ENCODE measurements around the gene ISCA2.

ISCA2 gene

DNA sequence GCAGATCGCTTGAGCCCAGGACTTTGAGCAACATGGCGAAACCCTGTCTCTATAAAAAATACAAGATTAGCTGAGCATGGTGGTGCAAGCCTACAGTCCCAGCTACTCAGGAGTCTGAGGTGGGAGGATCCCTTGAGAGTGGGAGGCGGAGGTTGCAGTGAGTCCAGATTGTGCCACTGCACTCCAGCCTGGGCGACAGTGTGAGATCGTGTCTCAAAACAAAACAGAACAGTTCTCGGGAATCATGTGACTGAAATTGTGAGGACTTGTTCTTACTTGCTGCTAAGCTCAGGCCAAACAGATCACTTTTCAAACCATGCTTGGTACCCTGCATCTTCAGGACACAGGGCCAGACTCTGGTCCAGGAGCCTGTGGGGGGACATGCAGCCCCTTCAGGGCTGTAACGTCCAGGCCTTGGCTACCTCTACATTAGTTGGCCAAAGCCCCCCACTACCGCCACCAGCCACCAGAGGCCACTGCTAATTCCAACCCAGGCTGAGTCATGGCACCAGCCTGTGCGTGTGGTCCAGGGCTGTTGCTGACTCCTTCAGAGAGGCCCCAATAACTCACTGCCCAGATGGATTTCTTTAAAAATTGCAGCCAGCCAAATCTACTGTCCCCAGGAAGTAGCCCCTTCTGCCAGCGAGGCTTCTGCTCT is 34.1 kb upstream of the ISCA2 start:
- TF ChIP-seq, protein P1, sequence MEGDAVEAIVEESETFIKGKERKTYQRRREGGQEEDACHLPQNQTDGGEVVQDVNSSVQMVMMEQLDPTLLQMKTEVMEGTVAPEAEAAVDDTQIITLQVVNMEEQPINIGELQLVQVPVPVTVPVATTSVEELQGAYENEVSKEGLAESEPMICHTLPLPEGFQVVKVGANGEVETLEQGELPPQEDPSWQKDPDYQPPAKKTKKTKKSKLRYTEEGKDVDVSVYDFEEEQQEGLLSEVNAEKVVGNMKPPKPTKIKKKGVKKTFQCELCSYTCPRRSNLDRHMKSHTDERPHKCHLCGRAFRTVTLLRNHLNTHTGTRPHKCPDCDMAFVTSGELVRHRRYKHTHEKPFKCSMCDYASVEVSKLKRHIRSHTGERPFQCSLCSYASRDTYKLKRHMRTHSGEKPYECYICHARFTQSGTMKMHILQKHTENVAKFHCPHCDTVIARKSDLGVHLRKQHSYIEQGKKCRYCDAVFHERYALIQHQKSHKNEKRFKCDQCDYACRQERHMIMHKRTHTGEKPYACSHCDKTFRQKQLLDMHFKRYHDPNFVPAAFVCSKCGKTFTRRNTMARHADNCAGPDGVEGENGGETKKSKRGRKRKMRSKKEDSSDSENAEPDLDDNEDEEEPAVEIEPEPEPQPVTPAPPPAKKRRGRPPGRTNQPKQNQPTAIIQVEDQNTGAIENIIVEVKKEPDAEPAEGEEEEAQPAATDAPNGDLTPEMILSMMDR (IDR thresholded peaks at IDR 0.05; ENCODE audit: insufficient read depth, low read length, poor library complexity, severe bottlenecking), result peak; percentile 87
- H3K36me3 ChIP-seq (ENCODE audit: control insufficient read depth, insufficient read depth, low read length), result no peaks in the 10 kb centered on the region
- no peak overlapping the region for H3K4me3 ChIP-seq (replicated peaks; ENCODE audit: low read depth, low read length)
- DNase-seq (ENCODE audit: extremely low read depth, insufficient read length), result peak; percentile 9
- no peaks in the 10 kb centered on the region; the same call in 1 of the 2 replicates for H3K27me3 ChIP-seq (replicated peaks; ENCODE audit: control insufficient read depth, insufficient read depth, low read length)

DNA sequence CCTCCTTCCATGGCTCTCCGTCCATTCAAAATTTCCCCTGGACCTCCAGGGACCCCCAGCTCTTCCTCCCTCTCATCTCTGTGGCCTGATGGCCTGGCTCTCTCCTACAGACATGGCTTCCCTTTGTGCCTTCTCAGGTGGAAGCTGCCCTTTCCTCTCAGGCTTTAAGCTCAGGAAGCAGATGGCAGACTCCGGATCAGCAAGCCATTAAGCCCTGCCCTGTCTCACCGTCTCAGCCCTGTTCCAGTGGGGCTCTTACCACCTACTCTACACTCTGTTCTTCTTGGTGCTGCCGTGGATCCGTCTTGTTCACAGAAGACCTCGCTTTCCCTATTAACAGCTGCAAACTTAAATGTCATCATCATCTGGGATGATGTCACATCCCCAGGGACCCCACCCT is 33.6 kb upstream of the ISCA2 start:
- DNase-seq (ENCODE audit: extremely low read depth, insufficient read length), result no peak
- Histone ChIP-seq H3K4me3 (replicated peaks; ENCODE audit: low read depth, low read length) (no peak overlapping the region), H3K36me3 (ENCODE audit: control insufficient read depth, insufficient read depth, low read length) (no peaks in the 10 kb centered on the region), H3K27me3 (replicated peaks; ENCODE audit: control insufficient read depth, insufficient read depth, low read length) (no peaks in the 10 kb centered on the region; the same call in 1 of the 2 replicates)
- TF ChIP-seq, protein P1 (IDR thresholded peaks at IDR 0.05; ENCODE audit: insufficient read depth, low read length, poor library complexity, severe bottlenecking), result no peak

DNA sequence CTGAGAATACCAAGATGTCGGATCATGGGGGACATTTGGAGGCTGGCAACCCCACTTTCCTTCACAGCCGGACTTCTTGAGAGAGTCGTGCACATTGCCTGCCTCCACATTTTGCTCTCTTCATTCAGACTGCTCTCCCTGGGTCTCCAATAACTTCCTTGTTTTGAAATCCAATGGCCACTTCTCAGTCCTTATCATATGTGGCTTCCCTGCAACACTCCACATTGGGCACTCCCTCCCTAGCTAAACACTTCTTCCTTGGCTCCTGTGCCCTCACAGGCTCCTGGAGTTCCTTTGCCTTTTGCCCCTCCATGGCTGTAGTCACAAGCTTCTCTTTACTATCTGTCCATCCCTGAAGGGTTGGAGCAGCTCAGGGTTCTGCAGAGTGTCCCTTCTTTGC is 30.6 kb upstream of the ISCA2 start:
- Histone ChIP-seq H3K4me3 (replicated peaks; ENCODE audit: low read depth, low read length) (no peak overlapping the region), H3K27me3 (replicated peaks; ENCODE audit: control insufficient read depth, insufficient read depth, low read length) (no peaks in the 10 kb centered on the region; the same call in none of the 2 replicates), H3K36me3 (ENCODE audit: control insufficient read depth, insufficient read depth, low read length) (no peaks in the 10 kb centered on the region)
- no peak for DNase-seq (ENCODE audit: extremely low read depth, insufficient read length)
- TF ChIP-seq, protein P1 (IDR thresholded peaks at IDR 0.05; ENCODE audit: insufficient read depth, low read length, poor library complexity, severe bottlenecking), result no peak

DNA sequence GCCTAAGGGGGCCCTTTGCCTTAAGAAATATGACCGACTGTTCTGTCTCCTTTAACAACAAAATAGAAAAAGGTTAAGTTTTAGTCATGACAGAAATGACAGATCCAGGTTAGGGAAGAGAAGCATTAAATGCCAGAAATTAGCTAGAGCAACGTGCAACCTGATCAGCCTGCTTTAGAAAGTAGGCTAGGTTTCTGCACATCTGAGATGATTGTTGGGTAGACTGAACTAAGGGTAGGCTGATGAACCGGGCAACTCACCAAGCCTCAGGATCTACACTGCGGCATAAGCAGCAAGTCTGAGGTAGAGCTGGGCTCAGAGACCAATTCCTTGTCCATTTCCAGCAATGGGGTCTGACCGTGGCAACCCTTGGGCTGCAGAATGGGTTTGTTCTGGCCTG is 29.9 kb upstream of the ISCA2 start:
- Histone ChIP-seq H3K36me3 (ENCODE audit: control insufficient read depth, insufficient read depth, low read length) (no peaks in the 10 kb centered on the region), H3K27me3 (replicated peaks; ENCODE audit: control insufficient read depth, insufficient read depth, low read length) (no peaks in the 10 kb centered on the region; the same call in none of the 2 replicates), H3K4me3 (replicated peaks; ENCODE audit: low read depth, low read length) (no peak overlapping the region)
- TF ChIP-seq, protein P1 (IDR thresholded peaks at IDR 0.05; ENCODE audit: insufficient read depth, low read length, poor library complexity, severe bottlenecking), result no peak
- no peak for DNase-seq (ENCODE audit: extremely low read depth, insufficient read length)

DNA sequence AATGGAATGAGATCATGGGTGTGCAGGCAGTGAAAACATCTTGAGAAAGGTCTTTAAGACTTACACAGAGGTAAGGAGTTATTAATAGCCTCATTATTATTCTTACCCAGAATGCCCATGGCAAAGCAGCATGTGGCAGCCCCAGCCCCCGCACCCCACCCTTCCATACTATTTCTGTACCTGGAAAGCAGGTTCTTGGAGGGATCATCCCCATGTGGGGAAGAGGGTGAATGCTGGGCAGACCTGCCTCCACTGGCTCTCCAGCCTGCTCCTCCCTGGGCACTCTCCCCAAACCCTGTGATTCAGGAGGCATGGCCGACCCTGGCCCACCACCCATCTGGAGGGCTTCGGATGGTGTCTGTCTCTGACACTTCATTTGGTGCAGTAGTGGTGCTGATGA is 28.8 kb upstream of the ISCA2 start:
- H3K27me3 ChIP-seq (replicated peaks; ENCODE audit: control insufficient read depth, insufficient read depth, low read length), result no peaks in the 10 kb centered on the region; the same call in none of the 2 replicates
- H3K4me3 ChIP-seq (replicated peaks; ENCODE audit: low read depth, low read length), result no peak overlapping the region
- no peaks in the 10 kb centered on the region for H3K36me3 ChIP-seq (ENCODE audit: control insufficient read depth, insufficient read depth, low read length)

More for the DNA sequence above, 28.8 kb upstream of the ISCA2 start:
- TF ChIP-seq, protein P1 (IDR thresholded peaks at IDR 0.05; ENCODE audit: insufficient read depth, low read length, poor library complexity, severe bottlenecking), result no peak
- DNase-seq (ENCODE audit: extremely low read depth, insufficient read length), result no peak
